ENCODE results near the gene SDK1. TPM values are rescaled to one million over a fixed set of nuclear protein-coding genes. Genes with fewer than 3 reads are reported as not detected.

The SDK1 gene
- total and polyA plus RNA-seq, 10 of the 15 experiments (the other 5 are each of a cell fraction or from before 2014, with no cell fraction given): 0.14 to 0.33 TPM; not detected in 8

GRCh38 chr7:4174884-4175283 lies 873.8 kb downstream of the SDK1 start:
- Histone ChIP-seq H3K27ac (ENCODE audit: control insufficient read depth, insufficient read depth) (no peak overlapping the region), H3K9ac (ENCODE audit: control insufficient read depth, insufficient read depth, low read length) (no peak overlapping the region), H3K4me1 (ENCODE audit: control insufficient read depth, insufficient read depth, low read length) (no peaks in the 10 kb centered on the region), H3K4me2 (ENCODE audit: control insufficient read depth, insufficient read depth) (no peak overlapping the region), H3K9me3 (replicated peaks; ENCODE audit: control insufficient read depth, insufficient read depth, low read length) (no peaks in the 10 kb centered on the region; the same call in 2 of the 3 replicates), H3K4me3 (no peak overlapping the region), H3K27me3 (replicated peaks in 1 of 2; ENCODE audit: control insufficient read depth in 2 of 2, insufficient read depth in 2 of 2, low read length in 1 of 2) (no peaks in the 10 kb centered on the region), H4K20me1 (ENCODE audit: control insufficient read depth, insufficient read depth) (no peaks in the 10 kb centered on the region), H3K36me3 (ENCODE audit: control insufficient read depth in 2 of 2, insufficient read depth in 2 of 2, low read length in 1 of 2) (no peaks in the 10 kb centered on the region), H2AFZ (ENCODE audit: control insufficient read depth, low read depth, low read length) (no peak overlapping the region), H3K79me2 (ENCODE audit: control insufficient read depth, insufficient read depth, low read length) (no peaks in the 10 kb centered on the region)
- in situ Hi-C loops (cut with MboI) (no loop called here), intact Hi-C loops (cut with micrococcal nuclease; ENCODE audit: unreplicated experiment) (no loop called here)
- DNase-seq (ENCODE audit: low read depth, low spot score) (no peak), ATAC-seq (no peak), FAIRE-seq (no peak)
- WGBS (ENCODE audit: insufficient coverage, insufficient replicate concordance, low lambda C conversion rate, missing lambda C conversion rate): 56% methylated on average over 18 of the region's 18 CpGs
- no TSS peak for BruUV-seq (replicated peaks)
- ChIA-PET POLR2A (no interaction called here), SMC1A (ENCODE audit: uncharacterized antibody, unreplicated experiment) (no interaction called here), CTCF (no interaction called here), RAD21 (ENCODE audit: unreplicated experiment) (no interaction called here)
- no peak for TF ChIP-seq USF1 (IDR thresholded peaks at IDR 0.05; ENCODE audit: borderline replicate concordance, extremely low read length, insufficient read depth, low read depth, low read length)
- no peak for TF ChIP-seq SP1 (IDR thresholded peaks at IDR 0.05; ENCODE audit: low read depth, low read length)
- TF ChIP-seq JUND (IDR thresholded peaks at IDR 0.05; ENCODE audit: low read depth, low read length): no peak
- TF ChIP-seq MAX (IDR thresholded peaks at IDR 0.05; ENCODE audit: low read depth, low read length): no peak
- no peak for TF ChIP-seq SMC3 (IDR thresholded peaks at IDR 0.05; ENCODE audit: borderline replicate concordance, low read length)
- TF ChIP-seq SUPT20H (IDR thresholded peaks at IDR 0.05; ENCODE audit: borderline replicate concordance, control insufficient read depth, low read depth, low read length): no peak

Data from GM12878 (cell line).